Measurements from ENCODE around the gene SREBF1. TPM values are rescaled to one million over a fixed set of nuclear protein-coding genes. Genes with fewer than 3 reads are reported as not detected.
A peak's percentile ranks its signal among the peaks of the same experiment; 100 is the strongest.

The SREBF1 gene
- total and polyA plus RNA-seq, 2 of the 8 experiments (the other 6 are each of a cell fraction or from before 2014, with no cell fraction given) = 28.6 to 70.8 TPM

GRCh38 chr17:17882082-17882581 lies 45.3 kb upstream of the SREBF1 start:
- Histone ChIP-seq H3K4me2 (ENCODE audit: insufficient read depth in 1 of 2, low read depth in 2 of 2, low read length in 2 of 2) (peak overlapping the region in 1 of 2 experiments; percentile 25; a peak in 1 of 4 replicates), H3K14ac (ENCODE audit: insufficient read length) (no peak overlapping the region), H3K23ac (ENCODE audit: insufficient read length) (no peak overlapping the region), H4K20me1 (replicated peaks in 1 of 2; ENCODE audit: control insufficient read depth in 1 of 2, insufficient read depth in 2 of 2, low read length in 2 of 2) (no peaks in the 10 kb centered on the region), H3K9ac (replicated peaks in 1 of 4; ENCODE audit: extremely low read depth in 1 of 4, low read depth in 3 of 4, low read length in 3 of 4) (no peak overlapping the region), H3K27me3 (replicated peaks in 1 of 4; ENCODE audit: control insufficient read depth in 3 of 4, extremely low read depth in 1 of 4, insufficient read depth in 3 of 4, low read length in 3 of 4) (no peaks in the 10 kb centered on the region; a peak in 1 of 7 replicates), H2BK5ac (ENCODE audit: low read depth, low read length) (peak overlapping the region; percentile 40), H3K18ac (ENCODE audit: extremely low read depth, low read length) (no peak overlapping the region), H2AK5ac (ENCODE audit: low read depth, low read length) (0 out of 2 replicates have a peak overlapping the region, but pooled peaks have one; percentile 76), H3K36me3 (ENCODE audit: control insufficient read depth in 2 of 4, insufficient read depth in 4 of 4, low read length in 3 of 4) (no peaks in the 10 kb centered on the region), H3K79me2 (ENCODE audit: control insufficient read depth in 1 of 2, insufficient read depth in 2 of 2, low read length in 2 of 2) (no peaks in the 10 kb centered on the region), H2AFZ (ENCODE audit: low read length) (no peak overlapping the region), H4K8ac (ENCODE audit: extremely low read depth, insufficient read depth, low read length) (no peak overlapping the region), H3K56ac (replicated peaks; ENCODE audit: insufficient read length, low read depth, low read length) (no peak overlapping the region), H2BK120ac (replicated peaks; ENCODE audit: low read depth, low read length) (no peak overlapping the region), H2BK20ac (ENCODE audit: low read length) (peak overlapping the region; percentile 37; the same call in 1 of the 2 replicates), H3K4me1 (replicated peaks in 1 of 4; ENCODE audit: control insufficient read depth in 3 of 4, insufficient read depth in 4 of 4, low read length in 3 of 4) (peaks cover 22 to 42% (median 29%) of the 10 kb centered on the region in 4 experiments), H3K23me2 (ENCODE audit: low read depth, low read length) (no peaks in the 10 kb centered on the region), H3K9me3 (ENCODE audit: insufficient read depth in 2 of 2, low read depth in 1 of 2, low read length in 1 of 2) (no peaks in the 10 kb centered on the region), H2BK12ac (ENCODE audit: low read depth, low read length) (peak overlapping the region; percentile 76; the same call in 1 of the 2 replicates), H3K4me3 (ENCODE audit: extremely low read depth in 1 of 4, insufficient read depth in 2 of 4, low read depth in 3 of 4, low read length in 4 of 4) (no peak overlapping the region), H2BK15ac (ENCODE audit: low read length) (no peak overlapping the region), H4K5ac (ENCODE audit: insufficient read length, low read depth, low read length) (no peak overlapping the region), H3K27ac (ENCODE audit: low read depth, low read length) (no peak overlapping the region), H4K91ac (replicated peaks; ENCODE audit: insufficient read length, low read length) (peak overlapping the region; percentile 49), H3K79me1 (ENCODE audit: low read depth, low read length) (no peaks in the 10 kb centered on the region), H3K4ac (replicated peaks; ENCODE audit: insufficient read length, low read depth, low read length) (no peak overlapping the region)
- ChIA-PET POLR2A (ENCODE audit: partially characterized antibody) (interaction anchor here (1.2 kb wide), 1 partner anchor 12 kb away, joined by 3 read pairs; no protein-coding TSS in a partner anchor), CTCF (ENCODE audit: partially characterized antibody) (interaction anchor here (1.0 to 22.5 kb wide), 4 partner anchors 9 to 50 kb away, joined by 3 to 404 read pairs (median 6); no protein-coding TSS in a partner anchor)
- peak; percentile 34; the same call in 1 of the 2 replicates for TF ChIP-seq E2F6 (IDR thresholded peaks at IDR 0.05)
- TF ChIP-seq TAF1 (IDR thresholded peaks at IDR 0.05; ENCODE audit: low read depth, low read length) = no peak
- TF ChIP-seq SIN3A (conservative IDR thresholded peaks at IDR 0.05 in 1 of 2, IDR thresholded peaks at IDR 0.05 in 1 of 2; ENCODE audit: low read depth in 1 of 2, low read length in 2 of 2) = 0 out of 4 replicates have a peak, but pooled peaks of 1 of the 2 experiments have one; percentile 45
- peak; percentile 66; the same call in 1 of the 2 replicates for TF ChIP-seq MAX (IDR thresholded peaks at IDR 0.05)
- WGBS, 2 experiments (ENCODE audit: extremely low coverage in 1 of 2, insufficient coverage in 1 of 2, insufficient read length in 1 of 2, insufficient replicate concordance in 2 of 2, low coverage in 1 of 2, low lambda C conversion rate in 2 of 2, missing lambda C conversion rate in 1 of 2) = 44% methylated on average over 8 of the region's 8 CpGs; no CpG with 5 or more reads in 1 of the 2 experiments
- FAIRE-seq = peak; percentile 76
- no peak for DNase-seq (ENCODE audit: low read depth in 1 of 2, low spot score in 2 of 2)
